Muscle of arm (tissue), 12 donors: Measurements from ENCODE around the gene HMGB2. TPM values are rescaled to one million over a fixed set of nuclear protein-coding genes. Genes with fewer than 3 reads are reported as not detected.

Experiments used
- DNase-seq: peaks from one replicate; pipeline ENCODE4 v3.0.0-alpha.2; 2013
- polyA plus RNA-seq, 12 donors: library from polyadenylated mRNA; unstranded; fragments of 120-200 nt; gene quantifications; one replicate each; pipeline ENCODE4 v1.2.1, GENCODE V29; 2013; ENCODE audit not compliant: insufficient read length in 12 of 12

HMGB2 gene
- polyA plus RNA-seq, 12 donors, result 113 to 258 (median 166) TPM; not detected in 1

DNA sequence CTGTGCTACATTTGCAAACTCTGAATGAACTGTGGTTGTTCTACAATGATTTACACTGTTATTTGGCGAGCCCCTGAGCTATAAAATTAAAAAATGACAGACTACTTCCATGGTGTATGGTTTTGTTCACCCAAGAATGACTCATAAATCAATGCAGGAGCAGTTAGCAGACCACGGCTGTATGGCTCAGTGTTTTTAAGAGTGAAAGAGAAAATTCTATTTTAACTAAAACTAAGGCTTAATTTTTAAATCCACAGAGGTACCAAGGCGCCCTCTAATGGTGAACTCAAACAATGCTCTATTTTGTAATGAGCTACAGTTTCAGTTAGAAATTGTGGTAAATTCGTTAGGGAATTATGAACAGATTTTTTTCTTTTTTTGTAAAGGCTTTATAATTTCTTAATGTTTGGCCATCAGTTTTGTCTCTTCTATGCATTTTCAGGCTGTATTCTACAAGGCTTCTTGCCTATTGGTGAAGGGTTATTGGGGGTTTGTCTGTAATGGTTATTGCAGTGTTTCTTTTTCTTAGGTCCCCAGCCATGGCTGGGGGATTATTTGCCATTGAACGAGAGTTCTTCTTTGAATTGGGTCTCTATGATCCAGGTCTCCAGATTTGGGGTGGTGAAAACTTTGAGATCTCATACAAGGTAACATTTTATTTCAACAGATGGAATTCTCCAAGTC lies 32.5 kb downstream of the HMGB2 start:
- peak; percentile 27 for DNase-seq

DNA sequence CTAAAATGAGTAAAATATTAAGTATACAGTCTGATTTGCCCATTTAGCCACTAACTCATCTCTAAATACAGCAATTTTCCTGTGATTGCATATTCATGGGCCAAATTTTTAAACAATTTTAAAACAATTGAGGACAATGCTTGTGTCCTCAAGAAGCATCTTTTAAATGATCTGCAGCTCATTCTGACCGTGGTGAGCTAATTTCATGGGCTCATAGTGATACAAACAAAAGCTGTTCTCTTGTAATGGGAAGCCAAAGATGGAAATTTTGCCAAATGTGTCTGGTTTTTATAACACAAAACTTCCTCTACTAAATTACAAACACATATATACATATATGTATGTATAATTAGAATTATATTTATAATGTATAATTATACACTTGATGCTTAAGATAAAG lies 39.7 kb downstream of the HMGB2 start:
- DNase-seq, result no peak

DNA sequence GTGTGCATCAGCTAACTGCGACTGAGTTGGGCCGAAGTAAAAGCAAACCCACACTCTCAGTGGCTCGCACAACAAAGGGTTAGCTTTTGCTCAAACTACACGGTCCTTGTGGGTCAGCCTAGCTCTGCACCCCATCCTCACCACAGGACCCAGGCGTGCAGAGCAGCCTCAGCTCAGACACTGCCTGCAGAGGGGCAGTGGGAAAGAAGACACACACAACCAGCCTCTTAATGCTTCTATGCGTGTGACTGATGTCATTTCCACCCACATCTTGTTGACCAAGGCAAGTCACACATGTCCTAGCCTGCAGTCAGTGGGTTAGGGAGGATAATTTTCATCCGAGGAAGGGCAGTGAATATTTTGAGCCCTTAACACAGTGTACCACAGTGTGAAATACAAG lies 40.5 kb downstream of the HMGB2 start:
- DNase-seq, result no peak

DNA sequence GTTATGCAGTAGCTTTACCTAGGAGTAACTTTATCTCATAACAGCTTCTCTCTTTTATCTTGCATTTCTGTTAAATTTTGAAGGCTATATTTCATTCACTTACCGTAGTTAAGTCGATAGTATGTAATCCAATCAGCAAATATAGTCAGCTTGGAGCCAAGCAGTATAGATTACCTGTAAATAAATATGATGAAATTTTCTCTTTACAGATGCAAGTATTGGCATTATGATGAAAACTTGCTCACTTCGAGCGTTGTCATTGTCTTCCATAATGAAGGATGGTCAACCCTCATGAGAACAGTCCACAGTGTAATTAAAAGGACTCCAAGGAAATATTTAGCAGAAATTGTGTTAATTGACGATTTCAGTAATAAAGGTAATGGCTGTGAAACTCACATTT lies 42.3 kb downstream of the HMGB2 start:
- no peak for DNase-seq

DNA sequence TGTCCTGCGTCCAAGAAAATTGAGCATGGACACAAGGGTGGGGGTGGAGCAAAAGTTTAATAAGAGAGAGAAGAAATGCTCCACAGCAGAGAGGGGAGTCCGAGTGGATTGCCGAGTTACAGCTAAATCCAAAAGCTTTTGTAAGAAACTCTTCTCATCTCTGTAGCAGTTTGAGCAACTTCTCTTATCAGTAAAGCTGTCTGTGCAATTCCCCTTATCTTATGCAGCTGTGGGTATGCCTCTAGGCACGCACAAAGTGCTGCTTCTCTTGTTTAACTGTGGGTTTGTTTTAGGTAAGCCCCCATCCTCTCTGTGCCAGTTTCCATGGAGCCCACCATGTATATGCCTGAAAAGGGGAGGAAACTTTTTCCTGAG lies 44.8 kb downstream of the HMGB2 start:
- DNase-seq, result no peak

DNA sequence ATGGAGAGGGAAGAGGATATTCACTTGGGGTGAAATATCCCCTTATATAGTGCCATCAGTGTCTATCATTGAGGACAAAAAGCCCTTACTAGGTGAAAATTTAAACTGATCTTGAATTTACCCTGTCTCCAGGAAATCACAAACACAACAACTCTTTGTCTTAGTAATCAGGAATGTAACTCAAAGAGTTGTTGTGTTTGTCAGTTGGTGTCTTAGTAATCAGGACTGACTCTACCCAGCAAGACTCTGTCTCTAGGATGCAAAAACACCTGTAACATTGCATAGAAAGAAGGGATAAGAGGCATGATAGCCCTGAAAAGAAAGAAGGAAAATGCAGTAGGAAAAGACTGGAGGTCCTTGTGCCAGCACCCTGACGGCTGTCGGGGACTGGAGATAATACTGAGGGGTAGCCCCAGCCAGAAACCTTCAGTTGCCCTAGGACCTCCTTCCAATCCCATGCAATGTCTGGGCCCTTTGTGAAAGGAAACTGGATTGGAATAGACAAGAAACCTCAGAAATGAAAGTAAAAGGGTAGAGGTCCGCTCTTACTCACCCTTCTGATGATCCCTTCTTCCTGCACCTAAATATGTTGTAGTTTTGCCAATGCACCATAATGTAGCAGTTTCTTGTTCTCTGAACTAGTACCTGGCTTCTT lies 45.3 kb downstream of the HMGB2 start:
- DNase-seq, result no peak

DNA sequence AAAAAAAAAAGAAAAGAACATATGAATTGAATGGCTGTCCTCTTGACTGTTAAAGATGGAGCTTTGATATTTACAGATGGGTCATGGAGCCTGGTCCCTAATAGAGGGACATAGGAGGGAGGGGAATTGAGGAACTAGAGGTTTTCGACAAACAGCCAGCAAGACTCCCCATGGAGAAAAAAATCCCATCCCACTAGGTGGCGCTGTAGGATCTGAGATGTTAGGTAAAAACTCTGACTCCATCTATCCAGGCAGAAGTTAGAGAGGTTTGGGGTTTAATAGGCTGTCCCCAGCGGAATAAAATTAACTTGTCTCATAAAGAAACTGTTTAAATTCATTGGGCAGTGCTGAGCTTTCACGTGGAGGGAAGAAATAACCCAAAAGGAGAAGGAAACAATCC lies 45.9 kb downstream of the HMGB2 start:
- no peak for DNase-seq

DNA sequence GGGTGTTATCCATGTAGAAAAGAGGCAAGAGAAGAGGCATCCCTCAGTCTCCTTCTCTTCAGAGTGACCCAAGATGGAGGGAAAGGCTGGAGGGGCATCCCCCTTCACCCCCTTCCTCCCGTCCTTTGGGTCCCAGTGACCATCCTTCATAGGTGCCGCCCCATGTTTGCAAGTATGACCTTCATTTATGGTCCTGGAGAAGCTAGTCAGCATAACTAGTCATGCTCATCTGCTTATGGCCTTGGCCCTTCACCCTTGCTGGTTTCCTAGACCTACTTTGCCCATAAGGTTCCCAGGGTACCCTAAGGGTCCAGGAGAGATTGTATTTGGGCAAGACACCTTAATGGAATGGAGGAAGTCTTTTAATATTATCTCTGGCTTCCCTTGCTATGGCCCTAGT lies 46.7 kb downstream of the HMGB2 start:
- no peak for DNase-seq

DNA sequence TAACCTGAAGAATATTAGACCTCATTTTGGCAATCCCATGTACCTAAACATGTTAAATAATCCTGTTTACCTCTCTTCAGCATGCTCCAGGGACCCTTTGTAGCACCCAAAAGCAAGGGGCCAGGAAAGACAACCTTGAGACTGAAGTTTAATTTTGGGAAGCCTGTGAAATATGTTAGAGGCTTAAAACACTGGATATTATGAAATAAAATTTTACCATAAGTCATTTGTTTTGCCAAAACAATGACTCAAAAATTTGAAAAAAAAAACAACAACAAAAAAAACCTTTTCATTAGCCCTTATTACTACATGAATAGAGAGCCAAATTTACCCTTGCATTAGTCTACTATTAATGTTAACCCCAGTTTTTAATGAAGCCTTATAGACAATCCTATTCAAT lies 49.7 kb downstream of the HMGB2 start:
- DNase-seq, result no peak

DNA sequence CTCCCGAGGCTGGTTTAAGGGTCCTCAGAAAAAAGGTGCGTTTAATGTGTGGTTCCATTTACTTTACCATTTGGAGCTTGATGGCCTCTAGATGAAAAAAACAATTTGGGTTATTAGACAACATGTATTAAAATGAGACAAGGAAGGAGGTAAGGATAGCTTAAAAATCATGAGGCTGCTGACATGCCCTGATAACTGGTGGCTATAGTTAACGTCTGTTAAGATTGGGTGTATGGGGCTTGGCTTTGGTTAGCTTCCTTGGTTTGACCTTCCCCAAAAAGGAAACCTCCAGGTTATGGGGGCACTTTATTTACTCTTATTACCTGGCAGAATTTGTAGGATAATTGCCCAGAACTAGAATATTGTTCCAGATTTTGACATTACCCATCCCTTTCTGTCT lies 51.5 kb downstream of the HMGB2 start:
- no peak for DNase-seq

DNA sequence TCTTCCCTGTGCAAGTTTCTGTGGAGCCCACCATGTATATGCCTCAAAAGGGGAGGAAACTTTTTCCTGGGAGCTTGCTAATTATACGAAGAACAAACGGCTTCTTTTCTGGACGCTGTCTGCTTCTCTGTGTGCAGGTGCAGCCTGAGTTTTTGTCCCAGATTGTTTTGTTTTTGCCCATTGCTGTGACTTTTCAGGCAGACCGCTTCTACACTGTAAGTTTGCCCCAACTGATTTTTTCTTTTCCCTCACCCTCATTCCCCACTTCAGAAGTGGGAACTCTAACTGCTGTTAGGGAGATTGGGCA lies 51.9 kb downstream of the HMGB2 start:
- no peak for DNase-seq

DNA sequence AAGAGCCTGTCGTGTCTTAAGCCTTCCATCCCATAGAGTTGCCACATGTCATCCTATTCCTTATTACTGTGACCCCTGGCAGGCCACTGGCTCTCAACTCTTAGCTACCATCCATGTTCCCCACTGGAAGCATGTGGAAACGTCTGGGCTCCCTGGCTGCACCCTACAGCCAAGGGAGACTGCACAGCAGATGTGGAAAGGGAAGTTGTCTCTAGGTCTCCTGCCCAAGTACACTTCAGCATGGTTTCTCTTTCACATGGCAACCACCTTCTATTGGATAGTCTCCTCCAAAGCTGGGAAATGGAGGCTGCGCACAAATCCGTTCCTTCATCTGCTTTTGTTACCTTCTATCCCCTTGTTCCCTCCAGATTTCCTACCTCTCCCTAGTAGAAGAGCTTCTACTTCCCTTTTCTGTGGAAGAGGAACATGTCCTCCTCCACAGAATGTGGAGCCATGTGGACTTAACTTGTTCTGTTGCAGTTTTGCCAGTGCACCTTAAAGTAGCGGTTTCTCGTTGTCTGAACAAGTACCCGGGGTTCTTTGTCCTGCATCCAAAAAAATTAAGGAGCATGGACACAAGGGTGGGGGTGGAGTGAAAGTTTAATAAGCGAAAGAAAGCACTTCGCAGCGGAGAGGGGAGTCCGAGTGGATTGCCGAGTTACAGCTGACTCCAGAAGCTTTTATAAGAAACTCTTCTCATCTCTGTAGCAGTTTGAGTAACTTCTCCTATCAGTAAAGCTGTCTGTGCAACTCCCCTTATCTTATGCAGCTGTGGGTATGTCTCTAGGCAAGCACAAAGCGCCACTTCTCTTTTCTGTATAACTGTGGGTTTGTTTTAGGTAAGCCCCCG lies 52.5 kb downstream of the HMGB2 start:
- no peak for DNase-seq

Other genes starting within 250 kb of the HMGB2 start
- gene GALNT7, start 165.5 kb downstream of the HMGB2 start, polyA plus RNA-seq, result 10 to 100 TPM in 11 of 12 donors, not detected in 1; 19.3 to 69.0 (median 34.7) TPM
- gene SAP30, start 36.6 kb upstream of the HMGB2 start, polyA plus RNA-seq, result 10 to 100 TPM in 6 of 12 donors, 1 to 10 TPM in 5, not detected in 1; 8.5 to 14.6 (median 10.3) TPM
- gene SCRG1, start 64.8 kb upstream of the HMGB2 start, polyA plus RNA-seq, result 1 to 10 TPM in 10 of 12 donors, not detected in 2; 1.7 to 5.5 (median 2.7) TPM
- 10 to 100 TPM in 1 of 12 donors, 1 to 10 TPM in 5, under 1 TPM in 2, not detected in 4; 0.12 to 20.5 (median 1.8) TPM for gene HAND2, start 195.9 kb upstream of the HMGB2 start, polyA plus RNA-seq